GM18858 (cell line): ENCODE results near the gene ME3.

ENCODE experiments used
- ATAC-seq: cut with Tn5 transposase; IDR thresholded peaks from one replicate; pipeline ENCODE4 v1.9.1; 2021; ENCODE audit not compliant: unreplicated experiment

The ME3 gene

GRCh38 chr11:86693518-86693917 lies 21.1 kb upstream of the ME3 start:
- no peak for ATAC-seq

- no peak for ATAC-seq
Observed at GRCh38 chr11:86692746-86693145, 20.3 kb upstream of the ME3 start.

- ATAC-seq: no peak
Observed at GRCh38 chr11:86692317-86692716, 19.9 kb upstream of the ME3 start.

- ATAC-seq: no peak
Observed at GRCh38 chr11:86688398-86689179, 16.2 kb upstream of the ME3 start.

GRCh38 chr11:86687185-86687778 lies 14.9 kb upstream of the ME3 start:
- ATAC-seq: no peak

- ATAC-seq: no peak
Observed at GRCh38 chr11:86686531-86686930, 14.1 kb upstream of the ME3 start.

- no peak for ATAC-seq
Observed at GRCh38 chr11:86681483-86681756, 9.0 kb upstream of the ME3 start.

GRCh38 chr11:86680716-86681482 lies 8.5 kb upstream of the ME3 start:
- no peak for ATAC-seq

GRCh38 chr11:86678823-86679222 lies 6.4 kb upstream of the ME3 start:
- no peak for ATAC-seq

- no peak for ATAC-seq
Observed at GRCh38 chr11:86678296-86678695, 5.9 kb upstream of the ME3 start.

- ATAC-seq: no peak
Observed at GRCh38 chr11:86676533-86677154, 4.2 kb upstream of the ME3 start.

GRCh38 chr11:86676010-86676409 lies 3.6 kb upstream of the ME3 start:
- no peak for ATAC-seq

- ATAC-seq: no peak
Observed at GRCh38 chr11:86675017-86675416, 2.6 kb upstream of the ME3 start.

GRCh38 chr11:86673872-86674750 lies 1.7 kb upstream of the ME3 start:
- ATAC-seq: no peak

GRCh38 chr11:86673055-86673843 lies 833 bp upstream of the ME3 start:
- no peak for ATAC-seq

GRCh38 chr11:86671531-86672006 lies 847 bp downstream of the ME3 start:
- no peak for ATAC-seq

- no peak for ATAC-seq
Observed at GRCh38 chr11:86670911-86671310, 1.5 kb downstream of the ME3 start.

GRCh38 chr11:86670181-86670580 lies 2.2 kb downstream of the ME3 start:
- ATAC-seq: no peak

GRCh38 chr11:86669424-86669823 lies 3.0 kb downstream of the ME3 start:
- no peak for ATAC-seq

- ATAC-seq: no peak
Observed at GRCh38 chr11:86668929-86669328, 3.5 kb downstream of the ME3 start.
